ENCODE data around the gene KIRREL1. TPM values are rescaled to one million over a fixed set of nuclear protein-coding genes. Genes with fewer than 3 reads are reported as not detected.

The KIRREL1 gene
- polyA plus RNA-seq, 1 donor from 2014 or later: 12.9 TPM

DNA sequence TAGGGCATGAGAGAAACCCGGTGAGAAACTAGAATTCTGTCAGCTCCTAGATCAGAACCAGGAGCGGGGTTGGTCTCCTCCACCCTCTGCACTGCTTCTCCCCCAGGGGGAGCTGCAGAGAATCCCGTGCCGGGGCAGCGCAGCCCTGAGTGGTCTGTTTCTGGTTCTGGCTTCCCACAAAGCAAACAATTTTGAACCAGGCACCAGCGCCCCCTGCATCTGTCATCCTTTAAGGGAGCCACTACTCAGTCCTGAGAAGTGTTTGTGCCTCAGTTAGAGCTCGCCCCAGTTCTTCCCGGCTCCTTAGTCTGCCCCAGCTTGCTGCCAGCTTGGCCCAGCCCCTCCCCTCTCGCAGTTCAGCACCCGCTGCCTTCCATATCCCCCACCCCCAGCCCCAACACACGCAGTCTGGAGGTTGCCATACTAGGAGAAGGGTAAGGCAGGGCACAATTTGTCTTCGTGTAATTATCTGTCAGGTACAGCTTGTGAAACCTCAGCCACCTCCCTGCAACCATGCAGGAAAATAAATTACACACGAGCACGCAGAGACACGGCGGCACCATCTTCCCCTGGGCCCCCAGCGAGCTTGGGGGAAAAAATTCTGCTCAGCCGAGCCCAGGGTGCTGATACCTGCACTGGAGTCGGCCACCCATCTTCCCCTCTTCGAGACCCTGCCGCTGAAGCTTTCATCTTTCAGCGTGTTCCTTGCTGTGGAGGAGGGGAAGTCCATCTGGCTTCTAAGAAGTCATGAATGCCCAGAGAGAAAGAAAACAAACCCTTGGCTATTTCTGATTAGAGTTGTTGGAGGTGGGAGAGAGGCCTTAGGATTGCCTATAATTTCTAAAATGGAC lies 124.6 kb downstream of the KIRREL1 start:
- no peaks in the 10 kb centered on the region for H3K36me3 ChIP-seq (ENCODE audit: insufficient read depth, low read length)
- H3K9ac ChIP-seq (ENCODE audit: low read length): no peak overlapping the region
- no peak overlapping the region for H3K4me2 ChIP-seq (ENCODE audit: low read length)
- H4K20me1 ChIP-seq (ENCODE audit: insufficient read depth): no peaks in the 10 kb centered on the region
- no peaks in the 10 kb centered on the region for H3K9me2 ChIP-seq (ENCODE audit: insufficient read depth, low read length)
- H3K79me2 ChIP-seq (replicated peaks; ENCODE audit: insufficient read depth, low read length): no peaks in the 10 kb centered on the region
- H2AFZ ChIP-seq (ENCODE audit: low read depth, low read length): no peak overlapping the region
- H3K9me3 ChIP-seq (ENCODE audit: low read length): no peaks in the 10 kb centered on the region
- TF ChIP-seq RAD21 (conservative IDR thresholded peaks at IDR 0.05) (no peak), TAF1 (IDR thresholded peaks at IDR 0.05; ENCODE audit: low read depth) (no peak), EP300 (conservative IDR thresholded peaks at IDR 0.05; ENCODE audit: poor library complexity, severe bottlenecking) (no peak), SMC3 (conservative IDR thresholded peaks at IDR 0.05; ENCODE audit: poor library complexity) (peak; percentile 54)
- TF ChIP-seq, protein P1, sequence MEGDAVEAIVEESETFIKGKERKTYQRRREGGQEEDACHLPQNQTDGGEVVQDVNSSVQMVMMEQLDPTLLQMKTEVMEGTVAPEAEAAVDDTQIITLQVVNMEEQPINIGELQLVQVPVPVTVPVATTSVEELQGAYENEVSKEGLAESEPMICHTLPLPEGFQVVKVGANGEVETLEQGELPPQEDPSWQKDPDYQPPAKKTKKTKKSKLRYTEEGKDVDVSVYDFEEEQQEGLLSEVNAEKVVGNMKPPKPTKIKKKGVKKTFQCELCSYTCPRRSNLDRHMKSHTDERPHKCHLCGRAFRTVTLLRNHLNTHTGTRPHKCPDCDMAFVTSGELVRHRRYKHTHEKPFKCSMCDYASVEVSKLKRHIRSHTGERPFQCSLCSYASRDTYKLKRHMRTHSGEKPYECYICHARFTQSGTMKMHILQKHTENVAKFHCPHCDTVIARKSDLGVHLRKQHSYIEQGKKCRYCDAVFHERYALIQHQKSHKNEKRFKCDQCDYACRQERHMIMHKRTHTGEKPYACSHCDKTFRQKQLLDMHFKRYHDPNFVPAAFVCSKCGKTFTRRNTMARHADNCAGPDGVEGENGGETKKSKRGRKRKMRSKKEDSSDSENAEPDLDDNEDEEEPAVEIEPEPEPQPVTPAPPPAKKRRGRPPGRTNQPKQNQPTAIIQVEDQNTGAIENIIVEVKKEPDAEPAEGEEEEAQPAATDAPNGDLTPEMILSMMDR (IDR thresholded peaks at IDR 0.05; ENCODE audit: poor library complexity, severe bottlenecking): peak; percentile 44
- no peak overlapping the region for H3K27ac ChIP-seq (ENCODE audit: low read length)
- H3F3A ChIP-seq (ENCODE audit: insufficient read depth, low read length, poor library complexity, severe bottlenecking): no peaks in the 10 kb centered on the region
- no peak overlapping the region for H3K4me3 ChIP-seq (ENCODE audit: low read length)
- H3K27me3 ChIP-seq (ENCODE audit: insufficient read depth, low read depth, low read length): no peaks in the 10 kb centered on the region

DNA sequence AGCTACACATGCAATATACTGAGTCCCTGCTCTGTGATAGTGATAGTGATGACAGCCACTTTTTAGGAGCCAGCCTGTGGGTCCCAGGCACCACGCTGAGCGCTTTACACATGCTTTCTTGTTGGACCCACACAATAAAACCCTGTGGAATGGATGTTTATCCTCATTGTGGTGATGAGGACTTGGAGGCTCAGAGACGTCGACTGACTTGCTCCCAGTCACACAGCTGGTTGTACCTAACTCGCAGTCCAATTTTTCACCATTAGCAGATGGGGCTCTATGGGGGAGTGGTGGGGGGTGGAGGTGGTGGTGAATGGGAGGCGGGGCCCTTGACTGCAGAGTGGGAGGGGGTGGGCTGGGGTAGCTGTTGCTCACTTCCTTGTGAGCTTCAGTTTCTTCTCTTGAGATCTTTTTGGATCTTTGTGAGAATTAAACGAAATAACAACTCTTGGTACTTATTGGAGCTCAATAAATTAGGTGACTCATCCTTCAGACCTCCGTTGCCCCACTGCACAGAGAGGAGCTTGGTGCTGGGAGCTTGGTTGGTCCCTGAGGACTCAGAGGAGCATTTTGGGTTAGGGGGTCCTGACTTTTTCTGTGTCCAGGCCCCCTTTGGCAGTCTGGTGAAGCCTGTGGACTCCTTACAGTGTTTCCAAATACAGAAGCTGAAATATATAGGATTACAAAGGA lies 125.4 kb downstream of the KIRREL1 start:
- no peak overlapping the region for H3K9ac ChIP-seq (ENCODE audit: low read length)
- no peak overlapping the region for H3K27ac ChIP-seq (ENCODE audit: low read length)
- no peak overlapping the region for H3K4me2 ChIP-seq (ENCODE audit: low read length)
- H3K9me3 ChIP-seq (ENCODE audit: low read length): no peaks in the 10 kb centered on the region
- no peak overlapping the region for H2AFZ ChIP-seq (ENCODE audit: low read depth, low read length)
- no peaks in the 10 kb centered on the region for H4K20me1 ChIP-seq (ENCODE audit: insufficient read depth)
- no peaks in the 10 kb centered on the region for H3K9me2 ChIP-seq (ENCODE audit: insufficient read depth, low read length)
- H3F3A ChIP-seq (ENCODE audit: insufficient read depth, low read length, poor library complexity, severe bottlenecking): no peaks in the 10 kb centered on the region
- TF ChIP-seq TAF1 (IDR thresholded peaks at IDR 0.05; ENCODE audit: low read depth) (no peak), EZH2 (IDR thresholded peaks at IDR 0.05; ENCODE audit: borderline replicate concordance, insufficient read depth, low read length, poor library complexity, severe bottlenecking) (no peak), SMC3 (conservative IDR thresholded peaks at IDR 0.05; ENCODE audit: poor library complexity) (no peak), EP300 (conservative IDR thresholded peaks at IDR 0.05; ENCODE audit: poor library complexity, severe bottlenecking) (no peak), RAD21 (conservative IDR thresholded peaks at IDR 0.05) (no peak), MXI1 (conservative IDR thresholded peaks at IDR 0.05; ENCODE audit: poor library complexity, severe bottlenecking) (no peak), POLR2AphosphoS5 (IDR thresholded peaks at IDR 0.05) (no peak)
- TF ChIP-seq, protein P2, sequence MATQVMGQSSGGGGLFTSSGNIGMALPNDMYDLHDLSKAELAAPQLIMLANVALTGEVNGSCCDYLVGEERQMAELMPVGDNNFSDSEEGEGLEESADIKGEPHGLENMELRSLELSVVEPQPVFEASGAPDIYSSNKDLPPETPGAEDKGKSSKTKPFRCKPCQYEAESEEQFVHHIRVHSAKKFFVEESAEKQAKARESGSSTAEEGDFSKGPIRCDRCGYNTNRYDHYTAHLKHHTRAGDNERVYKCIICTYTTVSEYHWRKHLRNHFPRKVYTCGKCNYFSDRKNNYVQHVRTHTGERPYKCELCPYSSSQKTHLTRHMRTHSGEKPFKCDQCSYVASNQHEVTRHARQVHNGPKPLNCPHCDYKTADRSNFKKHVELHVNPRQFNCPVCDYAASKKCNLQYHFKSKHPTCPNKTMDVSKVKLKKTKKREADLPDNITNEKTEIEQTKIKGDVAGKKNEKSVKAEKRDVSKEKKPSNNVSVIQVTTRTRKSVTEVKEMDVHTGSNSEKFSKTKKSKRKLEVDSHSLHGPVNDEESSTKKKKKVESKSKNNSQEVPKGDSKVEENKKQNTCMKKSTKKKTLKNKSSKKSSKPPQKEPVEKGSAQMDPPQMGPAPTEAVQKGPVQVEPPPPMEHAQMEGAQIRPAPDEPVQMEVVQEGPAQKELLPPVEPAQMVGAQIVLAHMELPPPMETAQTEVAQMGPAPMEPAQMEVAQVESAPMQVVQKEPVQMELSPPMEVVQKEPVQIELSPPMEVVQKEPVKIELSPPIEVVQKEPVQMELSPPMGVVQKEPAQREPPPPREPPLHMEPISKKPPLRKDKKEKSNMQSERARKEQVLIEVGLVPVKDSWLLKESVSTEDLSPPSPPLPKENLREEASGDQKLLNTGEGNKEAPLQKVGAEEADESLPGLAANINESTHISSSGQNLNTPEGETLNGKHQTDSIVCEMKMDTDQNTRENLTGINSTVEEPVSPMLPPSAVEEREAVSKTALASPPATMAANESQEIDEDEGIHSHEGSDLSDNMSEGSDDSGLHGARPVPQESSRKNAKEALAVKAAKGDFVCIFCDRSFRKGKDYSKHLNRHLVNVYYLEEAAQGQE (IDR thresholded peaks at IDR 0.05; ENCODE audit: borderline replicate concordance): no peak
- TF ChIP-seq, protein P1 (IDR thresholded peaks at IDR 0.05; ENCODE audit: poor library complexity, severe bottlenecking): no peak
- no peaks in the 10 kb centered on the region for H3K79me2 ChIP-seq (replicated peaks; ENCODE audit: insufficient read depth, low read length)
- H3K36me3 ChIP-seq (ENCODE audit: insufficient read depth, low read length): no peaks in the 10 kb centered on the region
- no peak overlapping the region for H3K4me3 ChIP-seq (ENCODE audit: low read length)
- H3K27me3 ChIP-seq (ENCODE audit: insufficient read depth, low read depth, low read length): no peaks in the 10 kb centered on the region

Measured in neural cell (in vitro differentiated cells).